Left lung (tissue), 10 donors: ENCODE data around the gene GSTA1. TPM values are rescaled to one million over a fixed set of nuclear protein-coding genes. Genes with fewer than 3 reads are reported as not detected.
"Not testable (repeated sequence)": the region's sequence is repeated elsewhere in the genome, so short reads cannot be mapped to it uniquely, and the experiment has no call there.

ENCODE experiments used
- ATAC-seq: fragments of 200-7000 bp; cut with Tn5 transposase; one replicate; pipeline ENCODE4 v1.9.1; 2020; ENCODE audit warnings: moderate library complexity
- DNase-seq, 4 donors: peaks; one replicate each; pipeline ENCODE4 v3.0.0-alpha.2; 2013 to 2020
- H3K27ac ChIP-seq, 2 donors: fragments of 200-600 bp; sonication (generic) in 1 of 2; one replicate each; pipeline versions ENCODE4 v1.5.0 to v1.8.0; 2020 to 2021
- H3K27me3 ChIP-seq, 2 donors: fragments of 200-600 bp; sonication (generic) in 1 of 2; one replicate each; pipeline versions ENCODE4 v1.5.0 to v1.8.0; 2020 to 2021
- H3K36me3 ChIP-seq, 2 donors: fragments of 200-600 bp; sonication (generic) in 1 of 2; one replicate each; pipeline versions ENCODE4 v1.5.0 to v1.8.0; 2020 to 2021
- H3K4me1 ChIP-seq, 2 donors: fragments of 200-600 bp; one replicate each; pipeline ENCODE4 v1.8.0; 2021
- H3K4me3 ChIP-seq, 2 donors: fragments of 200-600 bp; sonication (generic) in 1 of 2; one replicate each; pipeline versions ENCODE4 v1.5.0 to v1.8.0; 2020 to 2021; ENCODE audit warnings: mild to moderate bottlenecking in 1 of 2
- H3K9me3 ChIP-seq, 2 donors: fragments of 200-600 bp; sonication (generic) in 1 of 2; one replicate each; pipeline versions ENCODE4 v1.5.0 to v1.8.0; 2020 to 2021
- intact Hi-C, 2 donors: fragments of 100-400 bp; cut with DNase I; formaldehyde crosslinking; loops; one replicate each; pipeline versions ENCODE4 v1.11.2 to v1.14.2; 2022
- polyA plus RNA-seq, 6 donors: library from polyadenylated mRNA; unstranded; fragments of 120-200 nt; gene quantifications; one replicate each; pipeline ENCODE4 v1.2.1, GENCODE V29; 2013; ENCODE audit not compliant: insufficient read length in 6 of 6
- total RNA-seq, 2 donors: library from RNA; stranded (reverse); fragmentation: NEBNext Ultra II Directional; extraction: Animal tissue kit (Norgen Biotek cat#: 25700); gene quantifications; one replicate each; pipeline ENCODE4 v1.2.1, GENCODE V29; 2021
- TF ChIP-seq, protein P1 (sequence below), 2 donors: fragments of 200-600 bp; sonication (generic) in 1 of 2; IDR thresholded peaks; one replicate each; pipeline versions ENCODE4 v1.5.0 to v1.8.0; 2021; ENCODE audit warnings: antibody characterized with exemption in 2 of 2
- donor health status: DM: no; HTN: yes; CAD: no.
- donor health status: DM: no; HTN: no; CAD: no.

Gene GSTA1
- total and polyA plus RNA-seq, 8 donors = 0.94 to 9.3 (median 3.9) TPM

DNA sequence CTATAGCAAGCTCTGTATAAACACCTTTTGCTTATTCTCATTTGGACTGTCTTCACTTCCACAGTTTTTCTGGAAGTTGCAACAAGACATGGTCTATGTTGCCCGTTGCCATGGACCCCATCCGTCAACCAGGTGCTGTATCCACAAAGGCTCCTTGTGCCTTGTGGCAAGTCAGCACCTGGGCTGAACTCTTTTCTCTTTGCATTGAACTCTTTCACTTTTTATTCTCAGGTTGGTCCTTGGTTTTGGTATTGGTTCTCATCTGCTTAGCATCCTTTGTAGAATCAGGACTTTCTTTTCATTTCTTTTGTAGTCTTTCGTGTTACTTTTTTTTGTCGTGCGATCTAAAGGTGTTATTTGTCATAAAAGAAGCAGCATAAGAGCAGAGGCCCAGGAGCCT, 5.0 kb upstream of the GSTA1 start:
- H3K27ac ChIP-seq = no peak overlapping the region
- no peaks in the 10 kb centered on the region for H3K9me3 ChIP-seq
- no peaks in the 10 kb centered on the region for H3K36me3 ChIP-seq
- intact Hi-C loops = no loop called here
- TF ChIP-seq, protein P1, sequence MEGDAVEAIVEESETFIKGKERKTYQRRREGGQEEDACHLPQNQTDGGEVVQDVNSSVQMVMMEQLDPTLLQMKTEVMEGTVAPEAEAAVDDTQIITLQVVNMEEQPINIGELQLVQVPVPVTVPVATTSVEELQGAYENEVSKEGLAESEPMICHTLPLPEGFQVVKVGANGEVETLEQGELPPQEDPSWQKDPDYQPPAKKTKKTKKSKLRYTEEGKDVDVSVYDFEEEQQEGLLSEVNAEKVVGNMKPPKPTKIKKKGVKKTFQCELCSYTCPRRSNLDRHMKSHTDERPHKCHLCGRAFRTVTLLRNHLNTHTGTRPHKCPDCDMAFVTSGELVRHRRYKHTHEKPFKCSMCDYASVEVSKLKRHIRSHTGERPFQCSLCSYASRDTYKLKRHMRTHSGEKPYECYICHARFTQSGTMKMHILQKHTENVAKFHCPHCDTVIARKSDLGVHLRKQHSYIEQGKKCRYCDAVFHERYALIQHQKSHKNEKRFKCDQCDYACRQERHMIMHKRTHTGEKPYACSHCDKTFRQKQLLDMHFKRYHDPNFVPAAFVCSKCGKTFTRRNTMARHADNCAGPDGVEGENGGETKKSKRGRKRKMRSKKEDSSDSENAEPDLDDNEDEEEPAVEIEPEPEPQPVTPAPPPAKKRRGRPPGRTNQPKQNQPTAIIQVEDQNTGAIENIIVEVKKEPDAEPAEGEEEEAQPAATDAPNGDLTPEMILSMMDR (IDR thresholded peaks at IDR 0.05) = no peak
- no peaks in the 10 kb centered on the region for H3K27me3 ChIP-seq
- H3K4me1 ChIP-seq = no peaks in the 10 kb centered on the region
- DNase-seq (no peak), ATAC-seq (no peak)
- H3K4me3 ChIP-seq = no peak overlapping the region

DNA sequence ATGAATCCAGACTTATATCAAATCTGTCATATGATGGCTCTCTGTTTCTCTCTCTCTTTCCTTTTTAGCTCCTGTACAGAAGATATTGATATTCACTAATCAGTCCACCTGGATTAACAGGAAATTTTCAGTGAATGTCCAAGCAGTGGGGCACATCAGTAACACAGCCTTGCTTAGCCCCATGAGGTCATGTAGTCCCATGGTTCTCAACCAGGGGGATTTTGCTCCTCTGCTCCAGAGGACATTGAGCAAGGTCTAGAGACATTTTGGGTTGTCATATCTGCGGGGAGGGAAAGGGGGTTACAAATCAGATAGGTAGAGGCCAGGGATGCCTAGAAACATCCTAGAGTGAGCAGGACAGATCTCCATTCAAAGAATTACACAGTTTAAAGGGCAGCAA, 810 bp downstream of the GSTA1 start:
- H3K36me3 ChIP-seq = no peaks in the 10 kb centered on the region
- no peak for DNase-seq
- TF ChIP-seq, protein P1 (IDR thresholded peaks at IDR 0.05) = no peak
- H3K4me1 ChIP-seq = no peaks in the 10 kb centered on the region
- intact Hi-C loops = no loop called here
- no peaks in the 10 kb centered on the region for H3K9me3 ChIP-seq
- H3K4me3 ChIP-seq = no peak overlapping the region
- H3K27ac ChIP-seq = no peak overlapping the region
- no peaks in the 10 kb centered on the region for H3K27me3 ChIP-seq
- no peak for ATAC-seq

DNA sequence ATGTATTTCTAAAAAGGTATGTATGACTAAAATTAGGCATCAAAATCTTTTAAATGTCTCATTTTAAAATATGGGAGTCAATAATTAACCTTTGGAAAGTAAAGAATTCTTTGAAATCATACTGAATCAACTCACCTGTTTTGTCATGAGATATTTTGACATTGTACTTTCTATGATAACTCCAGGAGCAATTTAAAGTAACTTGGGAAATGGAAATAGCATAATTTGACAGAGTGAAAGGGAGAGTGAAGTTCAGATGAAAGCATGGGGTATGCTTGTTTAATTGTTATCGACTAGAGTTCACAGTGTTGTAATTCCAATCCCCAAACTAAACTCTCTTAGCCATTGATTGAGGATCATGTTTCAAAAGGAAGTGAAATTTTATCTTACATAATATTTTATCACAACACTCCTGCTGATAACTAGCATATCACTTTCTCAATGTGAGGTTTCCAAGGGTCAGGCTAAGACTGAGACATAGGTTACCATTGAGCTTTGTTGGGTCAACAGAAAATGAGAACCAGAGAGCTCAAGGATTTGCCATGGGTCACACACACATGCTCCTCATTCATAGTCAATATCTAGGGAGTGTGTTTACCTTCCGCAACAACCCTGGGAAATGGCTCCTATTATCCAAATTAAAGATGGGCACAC, 2.3 kb downstream of the GSTA1 start:
- Histone ChIP-seq H3K27me3 (no peaks in the 10 kb centered on the region), H3K4me3 (no peak overlapping the region), H3K4me1 (no peaks in the 10 kb centered on the region), H3K27ac (no peak overlapping the region), H3K9me3 (no peaks in the 10 kb centered on the region), H3K36me3 (no peaks in the 10 kb centered on the region)
- ATAC-seq (no peak), DNase-seq (no peak)
- TF ChIP-seq, protein P1 (IDR thresholded peaks at IDR 0.05) = no peak
- intact Hi-C loops = no loop called here

DNA sequence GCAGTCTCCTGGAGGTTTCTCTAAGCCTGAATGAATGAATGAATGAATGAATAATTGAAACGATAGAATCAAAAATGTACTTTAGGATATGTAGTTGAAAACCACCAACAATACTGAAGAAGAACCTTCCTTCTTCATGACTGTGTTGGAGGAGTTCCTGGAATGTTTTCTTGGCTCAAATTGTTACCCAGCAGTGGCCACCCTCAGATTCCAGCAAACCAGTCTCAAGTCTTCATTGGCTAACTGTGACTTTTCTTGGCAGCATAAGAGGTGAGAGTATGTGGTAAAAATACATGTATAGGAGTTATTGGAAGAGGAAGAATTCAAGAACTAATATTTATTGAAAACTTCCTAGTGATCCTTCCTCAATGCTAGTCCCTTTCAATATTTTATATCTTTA, 4.3 kb downstream of the GSTA1 start:
- H3K4me3 ChIP-seq, ATAC-seq, H3K4me1 ChIP-seq, H3K36me3 ChIP-seq, H3K27ac ChIP-seq, DNase-seq, H3K9me3 ChIP-seq, intact Hi-C loops, H3K27me3 ChIP-seq: not testable (repeated sequence)

DNA sequence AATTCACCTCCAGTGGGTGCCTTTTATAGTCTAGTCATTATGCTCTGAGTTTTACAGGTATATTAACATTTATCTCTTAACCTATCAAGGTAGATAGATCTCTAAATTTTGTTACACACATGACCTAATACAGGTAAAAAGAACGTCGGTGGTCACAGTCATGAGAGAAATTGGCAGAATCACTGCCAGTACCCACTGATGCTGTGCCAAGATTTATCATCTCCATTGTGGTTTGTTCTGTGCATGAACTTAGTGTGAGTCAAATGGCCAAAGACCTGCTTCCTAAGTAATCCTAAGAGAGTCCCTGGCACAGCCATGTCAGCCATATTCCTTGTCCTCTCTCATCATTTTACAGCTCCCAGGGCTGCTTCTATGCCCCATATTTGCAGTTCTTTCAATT, 9.2 kb downstream of the GSTA1 start:
- H3K4me1 ChIP-seq, intact Hi-C loops, H3K9me3 ChIP-seq, DNase-seq, ATAC-seq, H3K27me3 ChIP-seq, H3K36me3 ChIP-seq, H3K27ac ChIP-seq, H3K4me3 ChIP-seq: not testable (repeated sequence)

DNA sequence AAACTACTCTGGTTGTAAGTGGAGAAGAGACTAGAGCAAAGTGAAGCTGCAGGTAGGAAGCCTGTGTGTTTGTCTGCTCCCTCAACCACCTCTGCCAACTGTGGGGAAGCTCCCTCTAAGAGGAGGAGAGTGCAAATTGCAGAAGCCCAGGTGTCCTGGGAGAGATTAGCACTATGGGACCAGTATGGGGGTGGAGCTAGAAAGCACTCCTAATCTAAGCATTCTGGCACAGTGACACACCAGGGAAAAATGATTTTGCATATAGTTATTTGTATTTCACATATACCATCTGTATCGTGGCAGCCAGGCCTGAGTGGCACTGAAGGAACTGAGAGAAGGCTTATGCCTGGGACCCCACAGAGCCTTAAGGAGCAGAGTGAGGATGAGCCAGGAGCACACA, 12.8 kb downstream of the GSTA1 start:
- Histone ChIP-seq H3K4me1 (no peaks in the 10 kb centered on the region), H3K36me3 (no peaks in the 10 kb centered on the region), H3K4me3 (no peak overlapping the region), H3K9me3 (no peaks in the 10 kb centered on the region), H3K27me3 (no peaks in the 10 kb centered on the region), H3K27ac (no peak overlapping the region)
- TF ChIP-seq, protein P1 (IDR thresholded peaks at IDR 0.05) = no peak
- intact Hi-C loops = no loop called here
- ATAC-seq (no peak), DNase-seq (no peak)

DNA sequence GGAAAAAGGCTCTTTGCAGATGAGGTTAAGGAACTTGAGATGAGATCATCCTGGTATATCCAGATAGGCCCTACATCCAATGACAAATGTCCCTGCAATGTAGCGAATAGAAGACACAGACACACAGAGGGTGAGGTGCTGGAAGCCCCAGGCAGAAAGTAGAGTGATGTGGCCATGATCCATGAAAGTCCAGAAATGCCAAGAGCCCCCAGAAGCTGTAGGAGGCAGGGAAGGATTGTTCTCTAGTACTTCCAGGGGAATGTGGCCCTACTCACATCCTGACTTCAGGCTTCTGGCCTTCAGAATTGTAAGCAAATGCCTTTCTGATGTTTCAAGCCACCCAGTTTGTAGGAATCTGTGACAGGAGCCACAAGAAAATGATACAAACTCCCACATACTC, 14.0 kb downstream of the GSTA1 start:
- H3K9me3 ChIP-seq, H3K27ac ChIP-seq, DNase-seq, H3K4me1 ChIP-seq, H3K4me3 ChIP-seq, H3K27me3 ChIP-seq, H3K36me3 ChIP-seq, intact Hi-C loops, ATAC-seq: not testable (repeated sequence)
